Measurements from ENCODE around the gene M6PR.

GRCh38 chr12:8953773-8954402, 4.4 kb upstream of the M6PR start:
- no peak for TF ChIP-seq POLR2A (IDR thresholded peaks at IDR 0.05)
- no peak for TF ChIP-seq CTCF (IDR thresholded peaks at IDR 0.05 in 8 of 11, conservative IDR thresholded peaks at IDR 0.05 in 3 of 11)
